ENCODE measurements around the gene LTBR. TPM values are rescaled to one million over a fixed set of nuclear protein-coding genes. Genes with fewer than 3 reads are reported as not detected.

LTBR gene
- total RNA-seq, 1 donor from 2014 or later: 2.8 TPM

DNA sequence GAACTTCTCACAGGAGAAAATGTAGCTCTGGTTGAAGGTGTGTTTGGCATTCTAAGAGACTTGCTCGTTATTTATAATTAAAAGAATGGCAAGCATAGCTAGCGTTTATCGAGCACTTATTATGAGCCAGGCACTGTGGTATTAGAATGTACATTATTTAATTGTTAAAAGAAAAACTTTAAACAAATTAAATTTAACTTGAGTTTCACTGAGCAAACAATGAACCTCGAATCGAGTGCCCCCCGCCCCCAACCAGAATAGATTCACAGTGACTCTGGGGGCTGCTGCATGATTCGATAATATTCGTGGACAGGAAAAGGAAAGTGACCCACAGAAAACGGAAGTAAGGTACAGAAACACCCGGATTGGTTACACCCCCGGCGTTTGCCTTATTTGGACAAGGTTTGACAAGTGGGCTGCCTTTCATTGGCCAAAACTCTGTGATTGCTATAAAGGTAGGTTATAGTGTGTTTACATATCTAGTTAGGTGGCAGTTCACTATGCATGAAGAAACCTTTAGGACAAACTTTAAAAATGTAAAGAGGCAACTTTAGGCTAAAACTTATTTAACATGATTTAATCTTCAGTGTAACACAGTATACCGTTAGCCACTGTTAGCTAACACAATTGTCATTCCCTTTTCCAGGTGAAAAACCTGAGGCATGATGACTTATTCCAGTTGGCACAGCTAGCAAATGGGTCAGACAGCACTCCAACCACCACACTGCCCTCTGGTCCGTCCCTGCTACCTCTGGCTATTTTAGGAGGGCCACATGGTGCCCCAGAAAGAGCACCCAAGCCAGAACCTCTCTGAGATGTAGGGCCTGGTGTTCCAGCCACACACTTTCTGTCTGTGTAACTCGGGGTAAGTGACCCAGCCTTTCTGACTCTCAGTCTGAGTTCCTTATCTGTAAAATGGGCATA lies 15.7 kb upstream of the LTBR start:
- Histone ChIP-seq H3K27ac (ENCODE audit: low read depth, low read length) (no peak overlapping the region), H3K4me1 (ENCODE audit: insufficient read depth, low read length) (peaks cover 30% of the 10 kb centered on the region), H3K4me3 (ENCODE audit: insufficient read depth, low read depth, low read length) (no peak overlapping the region), H4K20me1 (ENCODE audit: insufficient read depth, low read length) (no peaks in the 10 kb centered on the region), H3K36me3 (ENCODE audit: insufficient read depth, low read length) (no peaks in the 10 kb centered on the region), H3K4me2 (ENCODE audit: low read length) (no peak overlapping the region), H2AFZ (ENCODE audit: low read depth, low read length) (no peak overlapping the region), H3K79me2 (ENCODE audit: insufficient read depth, low read length) (no peaks in the 10 kb centered on the region), H3K9me3 (ENCODE audit: insufficient read depth, low read depth, low read length) (no peaks in the 10 kb centered on the region), H3K9ac (ENCODE audit: low read length) (no peak overlapping the region), H3K27me3 (ENCODE audit: insufficient read depth, low read length) (no peaks in the 10 kb centered on the region)
- Mint-ChIP-seq H3K9me3 (ENCODE audit: unreplicated experiment) (no peaks in the 10 kb centered on the region), H3K4me3 (ENCODE audit: unreplicated experiment) (no peak overlapping the region), H3K27ac (ENCODE audit: unreplicated experiment) (no peak overlapping the region), H3K4me1 (ENCODE audit: low read depth, unreplicated experiment) (peaks cover 22% of the 10 kb centered on the region), H3K27me3 (ENCODE audit: low read depth, unreplicated experiment) (no peaks in the 10 kb centered on the region), H3K36me3 (ENCODE audit: low read depth, unreplicated experiment) (peaks cover 2% of the 10 kb centered on the region)
- FAIRE-seq (no peak), DNase-seq (ENCODE audit: low read depth) (no peak)
- TF ChIP-seq CTCF (IDR thresholded peaks at IDR 0.05; ENCODE audit: insufficient read depth, low read depth, low read length): no peak
- TF ChIP-seq EZH2 (IDR thresholded peaks at IDR 0.05; ENCODE audit: insufficient read depth, low read length): no peak

GRCh38 chr12:6368906-6369525 lies 14.9 kb upstream of the LTBR start:
- no peak overlapping the region for H3K27ac Mint-ChIP-seq (ENCODE audit: unreplicated experiment)
- H3K9me3 Mint-ChIP-seq (ENCODE audit: unreplicated experiment): no peaks in the 10 kb centered on the region
- no peak overlapping the region for H3K27ac ChIP-seq (ENCODE audit: low read depth, low read length)
- no peaks in the 10 kb centered on the region for H3K27me3 ChIP-seq (ENCODE audit: insufficient read depth, low read length)
- H3K4me2 ChIP-seq (ENCODE audit: low read length): no peak overlapping the region
- H3K4me3 ChIP-seq (ENCODE audit: insufficient read depth, low read depth, low read length): no peak overlapping the region
- no peak overlapping the region for H3K9ac ChIP-seq (ENCODE audit: low read length)
- FAIRE-seq (no peak), DNase-seq (ENCODE audit: low read depth) (no peak)
- H3K4me3 Mint-ChIP-seq (ENCODE audit: unreplicated experiment): no peak overlapping the region
- H3K36me3 ChIP-seq (ENCODE audit: insufficient read depth, low read length): no peaks in the 10 kb centered on the region
- peaks cover 22% of the 10 kb centered on the region for H3K4me1 Mint-ChIP-seq (ENCODE audit: low read depth, unreplicated experiment)
- H4K20me1 ChIP-seq (ENCODE audit: insufficient read depth, low read length): no peaks in the 10 kb centered on the region
- no peak overlapping the region for H2AFZ ChIP-seq (ENCODE audit: low read depth, low read length)
- peaks cover 4% of the 10 kb centered on the region for H3K27me3 Mint-ChIP-seq (ENCODE audit: low read depth, unreplicated experiment)
- peaks cover 30% of the 10 kb centered on the region for H3K4me1 ChIP-seq (ENCODE audit: insufficient read depth, low read length)
- peaks cover 2% of the 10 kb centered on the region for H3K36me3 Mint-ChIP-seq (ENCODE audit: low read depth, unreplicated experiment)
- H3K79me2 ChIP-seq (ENCODE audit: insufficient read depth, low read length): no peaks in the 10 kb centered on the region
- no peaks in the 10 kb centered on the region for H3K9me3 ChIP-seq (ENCODE audit: insufficient read depth, low read depth, low read length)
- TF ChIP-seq EZH2 (IDR thresholded peaks at IDR 0.05; ENCODE audit: insufficient read depth, low read length) (no peak), CTCF (IDR thresholded peaks at IDR 0.05; ENCODE audit: insufficient read depth, low read depth, low read length) (no peak)
